GM23338 (cell line): ENCODE results near the gene CLEC12A. TPM values are rescaled to one million over a fixed set of nuclear protein-coding genes. Genes with fewer than 3 reads are reported as not detected.

Experiments
- ATAC-seq: fragments of 200-7000 bp; cut with Tn5 transposase; 3 replicates; pipeline ENCODE4 v1.9.1; 2020
- DNase-seq: peaks from one replicate; pipeline ENCODE4 v3.0.0-alpha.2; 2015; ENCODE audit warnings: low spot score
- H2AFZ ChIP-seq: fragments of 200-600 bp; sonication (generic); 2 replicates; pipeline ENCODE4 v1.8.0; 2016; ENCODE audit warnings: antibody characterized with exemption, mild to moderate bottlenecking, moderate library complexity
- H3F3A ChIP-seq: fragments of 200-600 bp; sonication (generic); replicated peaks from 2 replicates; pipeline ENCODE4 v1.8.0; 2017; ENCODE audit warnings: antibody characterized with exemption, mixed run types, low read depth
- H3K27ac ChIP-seq: fragments of 200-600 bp; sonication (generic); 2 replicates; pipeline ENCODE4 v1.6.1; 2016; ENCODE audit warnings: low read depth
- H3K27me3 ChIP-seq: fragments of 200-600 bp; sonication (generic); 2 replicates; pipeline ENCODE4 v1.8.0; 2016; ENCODE audit warnings: mild to moderate bottlenecking, mixed run types, moderate library complexity; ENCODE audit not compliant: insufficient read depth
- H3K36me3 ChIP-seq: fragments of 200-600 bp; sonication (generic); 2 replicates; pipeline ENCODE4 v1.8.0; 2016; ENCODE audit warnings: mild to moderate bottlenecking; ENCODE audit not compliant: insufficient read depth
- H3K4me1 ChIP-seq: fragments of 200-600 bp; sonication (generic); 2 replicates; pipeline ENCODE4 v1.8.0; 2016; ENCODE audit warnings: mild to moderate bottlenecking, moderate library complexity; ENCODE audit not compliant: insufficient read depth
- H3K4me2 ChIP-seq: fragments of 200-600 bp; sonication (generic); 2 replicates; pipeline ENCODE4 v1.7.1; 2017; ENCODE audit warnings: mixed run types
- H3K4me3 ChIP-seq: fragments of 200-600 bp; sonication (generic); 2 replicates; pipeline ENCODE4 v1.6.1; 2016; ENCODE audit warnings: mixed run types
- H3K79me2 ChIP-seq: fragments of 200-600 bp; sonication (generic); replicated peaks from 2 replicates; pipeline ENCODE4 v1.8.0; 2017; ENCODE audit warnings: mild to moderate bottlenecking; ENCODE audit not compliant: insufficient read depth
- H3K9me2 ChIP-seq: fragments of 200-600 bp; sonication (generic); 2 replicates; pipeline ENCODE4 v1.8.0; 2017; ENCODE audit not compliant: insufficient read depth
- H4K20me1 ChIP-seq: fragments of 200-600 bp; sonication (generic); replicated peaks from 2 replicates; pipeline ENCODE4 v1.8.0; 2017; ENCODE audit warnings: mild to moderate bottlenecking; ENCODE audit not compliant: insufficient read depth
- H3K27ac Mint-ChIP-seq: 2 replicates; pipeline ENCODE4 v1.8.0; 2020; ENCODE audit warnings: inconsistent platforms, mild to moderate bottlenecking, moderate library complexity, mixed read lengths
- H3K27me3 Mint-ChIP-seq: 3 replicates; pipeline ENCODE4 v1.8.0; 2022; ENCODE audit warnings: low read depth, mild to moderate bottlenecking, moderate library complexity, mixed read lengths, inconsistent platforms; ENCODE audit not compliant: insufficient read depth, poor library complexity
- H3K36me3 Mint-ChIP-seq: 3 replicates; pipeline ENCODE4 v1.8.0; 2021; ENCODE audit warnings: low read depth, mild to moderate bottlenecking, inconsistent platforms, moderate library complexity, mixed read lengths
- H3K4me1 Mint-ChIP-seq: 3 replicates; pipeline ENCODE4 v1.8.0; 2020; ENCODE audit warnings: mild to moderate bottlenecking, inconsistent platforms, mixed read lengths
- H3K4me3 Mint-ChIP-seq: 3 replicates; pipeline ENCODE4 v1.8.0; 2021; ENCODE audit warnings: moderate library complexity, mild to moderate bottlenecking, inconsistent platforms, mixed read lengths
- H3K9me3 Mint-ChIP-seq: 3 replicates; pipeline ENCODE4 v1.8.0; 2020; ENCODE audit warnings: moderate library complexity, mild to moderate bottlenecking, inconsistent platforms, mixed read lengths
- EZH2phosphoT487 ChIP-seq: fragments of 200-600 bp; sonication (generic); IDR thresholded peaks from one replicate; pipeline ENCODE4 v1.8.1; 2018; ENCODE audit warnings: antibody characterized with exemption; ENCODE audit not compliant: unreplicated experiment
- JUNB ChIP-seq: IDR thresholded peaks from one replicate; pipeline ENCODE4 v1.6.1; 2016; ENCODE audit warnings: antibody characterized with exemption; ENCODE audit not compliant: unreplicated experiment
- POLR2AphosphoS5 ChIP-seq: IDR thresholded peaks from 2 replicates; pipeline ENCODE4 v1.6.1; 2016; ENCODE audit warnings: antibody characterized with exemption, low read depth
- REST ChIP-seq: IDR thresholded peaks from one replicate; pipeline ENCODE4 v1.6.1; 2018; ENCODE audit warnings: antibody characterized with exemption; ENCODE audit not compliant: unreplicated experiment
- ZNF331 ChIP-seq: fragments of 250-450 bp; sonication (Bioruptor Pico); IDR thresholded peaks from 2 replicates; pipeline ENCODE4 v1.5.0; 2020; ENCODE audit warnings: low read depth, mild to moderate bottlenecking, moderate library complexity
- polyA plus RNA-seq: library from polyadenylated mRNA; unstranded; fragments of >200 nt; fragmentation: Nextera tagmentation; extraction: Ambion mirVana; gene quantifications from 2 replicates; pipeline ENCODE4 v1.2.1, GENCODE V29; 2016
- total RNA-seq: library from RNA; depleted of rRNA; stranded (reverse); fragments of >200 nt; shearing (Covaris generic); gene quantifications from 2 replicates; pipeline ENCODE4 v1.2.3, GENCODE V29; 2014
- TF ChIP-seq, protein P1 (sequence below), 2 experiments: fragments of 200-600 bp in 1 of 2; sonication (generic) in 1 of 2; conservative IDR thresholded peaks; 2 replicates each; pipeline versions ENCODE4 v1.5.1 to v1.6.1; 2016 to 2017; ENCODE audit warnings: antibody characterized with exemption in 2 of 2, low read depth in 2 of 2, mild to moderate bottlenecking in 2 of 2, moderate library complexity in 1 of 2
- TF ChIP-seq, protein P2 (sequence below): IDR thresholded peaks from 2 replicates; pipeline ENCODE4 v1.6.1; 2016; ENCODE audit warnings: antibody characterized with exemption

CLEC12A gene
- total and polyA plus RNA-seq, 2 experiments from 2014 or later: not detected

GRCh38 chr12:9991876-9992275, 20.7 kb downstream of the CLEC12A start:
- H3K36me3 ChIP-seq: no peaks in the 10 kb centered on the region
- DNase-seq (no peak), ATAC-seq (no peak)
- no peaks in the 10 kb centered on the region; the same call in 1 of the 2 replicates for H3K4me1 ChIP-seq
- no peak overlapping the region for H3K27ac ChIP-seq
- no peak overlapping the region; the same call in 1 of the 2 replicates for H3K27ac Mint-ChIP-seq
- H2AFZ ChIP-seq: peak overlapping the region; percentile 34; the same call in 1 of the 2 replicates
- H4K20me1 ChIP-seq: no peaks in the 10 kb centered on the region
- no peak overlapping the region for H3K4me2 ChIP-seq
- TF ChIP-seq, protein P1, sequence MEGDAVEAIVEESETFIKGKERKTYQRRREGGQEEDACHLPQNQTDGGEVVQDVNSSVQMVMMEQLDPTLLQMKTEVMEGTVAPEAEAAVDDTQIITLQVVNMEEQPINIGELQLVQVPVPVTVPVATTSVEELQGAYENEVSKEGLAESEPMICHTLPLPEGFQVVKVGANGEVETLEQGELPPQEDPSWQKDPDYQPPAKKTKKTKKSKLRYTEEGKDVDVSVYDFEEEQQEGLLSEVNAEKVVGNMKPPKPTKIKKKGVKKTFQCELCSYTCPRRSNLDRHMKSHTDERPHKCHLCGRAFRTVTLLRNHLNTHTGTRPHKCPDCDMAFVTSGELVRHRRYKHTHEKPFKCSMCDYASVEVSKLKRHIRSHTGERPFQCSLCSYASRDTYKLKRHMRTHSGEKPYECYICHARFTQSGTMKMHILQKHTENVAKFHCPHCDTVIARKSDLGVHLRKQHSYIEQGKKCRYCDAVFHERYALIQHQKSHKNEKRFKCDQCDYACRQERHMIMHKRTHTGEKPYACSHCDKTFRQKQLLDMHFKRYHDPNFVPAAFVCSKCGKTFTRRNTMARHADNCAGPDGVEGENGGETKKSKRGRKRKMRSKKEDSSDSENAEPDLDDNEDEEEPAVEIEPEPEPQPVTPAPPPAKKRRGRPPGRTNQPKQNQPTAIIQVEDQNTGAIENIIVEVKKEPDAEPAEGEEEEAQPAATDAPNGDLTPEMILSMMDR (conservative IDR thresholded peaks at IDR 0.05; ENCODE audit: low read depth in 2 of 2): no peak
- no peak for TF ChIP-seq EZH2phosphoT487
- TF ChIP-seq REST: no peak
- TF ChIP-seq, protein P2, sequence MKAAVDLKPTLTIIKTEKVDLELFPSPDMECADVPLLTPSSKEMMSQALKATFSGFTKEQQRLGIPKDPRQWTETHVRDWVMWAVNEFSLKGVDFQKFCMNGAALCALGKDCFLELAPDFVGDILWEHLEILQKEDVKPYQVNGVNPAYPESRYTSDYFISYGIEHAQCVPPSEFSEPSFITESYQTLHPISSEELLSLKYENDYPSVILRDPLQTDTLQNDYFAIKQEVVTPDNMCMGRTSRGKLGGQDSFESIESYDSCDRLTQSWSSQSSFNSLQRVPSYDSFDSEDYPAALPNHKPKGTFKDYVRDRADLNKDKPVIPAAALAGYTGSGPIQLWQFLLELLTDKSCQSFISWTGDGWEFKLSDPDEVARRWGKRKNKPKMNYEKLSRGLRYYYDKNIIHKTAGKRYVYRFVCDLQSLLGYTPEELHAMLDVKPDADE: no peak
- TF ChIP-seq POLR2AphosphoS5: no peak
- no peak for TF ChIP-seq ZNF331 (CRISPR knock-in tag)
- no peak for TF ChIP-seq JUNB
- peaks cover 10% of the 10 kb centered on the region for H3K4me1 Mint-ChIP-seq
- no peaks in the 10 kb centered on the region for H3F3A ChIP-seq
- 0 out of 2 replicates have a peak, but pooled peaks cover 4% of the 10 kb centered on the region for H3K9me2 ChIP-seq
- no peaks in the 10 kb centered on the region for H3K27me3 ChIP-seq
- no peak overlapping the region for H3K4me3 Mint-ChIP-seq
- H3K36me3 Mint-ChIP-seq: peaks cover 3% of the 10 kb centered on the region; the same call in 1 of the 3 replicates
- H3K9me3 Mint-ChIP-seq: no peaks in the 10 kb centered on the region
- no peak overlapping the region for H3K4me3 ChIP-seq
- H3K27me3 Mint-ChIP-seq: no peaks in the 10 kb centered on the region
- no peaks in the 10 kb centered on the region for H3K79me2 ChIP-seq

DNA sequence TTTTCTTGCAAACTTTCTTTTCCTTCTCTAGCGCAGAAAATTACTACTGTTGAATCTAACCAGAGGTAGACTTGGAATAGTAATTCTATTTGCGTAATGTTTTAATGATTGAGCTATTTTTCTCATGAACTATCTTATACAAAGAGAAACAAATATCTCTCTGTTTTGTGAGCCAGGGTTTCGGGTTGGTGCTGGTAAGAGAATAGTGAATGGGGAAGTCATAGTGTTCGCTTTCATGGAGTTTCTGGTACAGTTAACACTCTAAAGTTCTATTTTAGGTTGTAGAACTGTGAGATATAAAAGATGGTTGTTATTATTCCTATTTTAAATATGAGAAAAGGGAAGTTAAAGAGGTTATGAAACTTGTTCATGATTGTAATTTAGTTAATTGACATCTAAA, 21.1 kb downstream of the CLEC12A start:
- ATAC-seq (no peak), DNase-seq (no peak)
- Histone ChIP-seq H3K79me2 (no peaks in the 10 kb centered on the region), H3K27ac (no peak overlapping the region), H3K4me1 (no peaks in the 10 kb centered on the region; the same call in 1 of the 2 replicates), H3K9me2 (0 out of 2 replicates have a peak, but pooled peaks cover 4% of the 10 kb centered on the region), H3K4me3 (no peak overlapping the region), H3K36me3 (no peaks in the 10 kb centered on the region), H4K20me1 (no peaks in the 10 kb centered on the region), H3F3A (no peaks in the 10 kb centered on the region), H3K27me3 (no peaks in the 10 kb centered on the region), H3K4me2 (no peak overlapping the region), H2AFZ (peak overlapping the region; percentile 34; the same call in 1 of the 2 replicates)
- Mint-ChIP-seq H3K27me3 (no peaks in the 10 kb centered on the region), H3K36me3 (peaks cover 3% of the 10 kb centered on the region; the same call in 1 of the 3 replicates), H3K27ac (no peak overlapping the region; the same call in 1 of the 2 replicates), H3K4me3 (no peak overlapping the region), H3K9me3 (no peaks in the 10 kb centered on the region), H3K4me1 (peaks cover 10% of the 10 kb centered on the region)
- TF ChIP-seq REST: no peak
